ENCODE data around the gene RUSC1.

- TF ChIP-seq EZH2phosphoT487 (IDR thresholded peaks at IDR 0.05; ENCODE audit: borderline replicate concordance, low read length) = no peak
- no peak for TF ChIP-seq CTCF (conservative IDR thresholded peaks at IDR 0.05; ENCODE audit: low read depth, low read length)
- TF ChIP-seq EZH2 (IDR thresholded peaks at IDR 0.05; ENCODE audit: low read length, unreplicated experiment) = no peak
Observed at GRCh38 chr1:155320252-155320651, 442 bp upstream of the RUSC1 start.
